B cell (primary cell): ENCODE results near the gene BCL2L13. TPM values are rescaled to one million over a fixed set of nuclear protein-coding genes. Genes with fewer than 3 reads are reported as not detected.

Experiments used
- ATAC-seq: fragments of 200-7000 bp; cut with Tn5 transposase; one replicate; pipeline ENCODE4 v1.10.0; 2021; ENCODE audit warnings: low read depth, mild to moderate bottlenecking, moderate number of reproducible peaks, moderate library complexity
- CTCF ChIA-PET: fragments of 350-600 bp; sonication (Branson Sonifier 250); formaldehyde crosslinking; loops from one replicate; lab custom pipeline; 2021; ENCODE audit warnings: antibody characterized with exemption, inconsistent platforms; lab: Charles Lee
- POLR2A ChIA-PET: fragments of 350-600 bp; sonication (Branson Sonifier 250); formaldehyde crosslinking; loops from one replicate; lab custom pipeline; 2021; ENCODE audit warnings: antibody characterized with exemption; lab: Charles Lee
- DNase-seq: peaks from one replicate; pipeline ENCODE4 v3.0.0; 2013
- H2AFZ ChIP-seq: 2 replicates; pipeline ENCODE4 v1.6.1; 2012; ENCODE audit warnings: mild to moderate bottlenecking, low read depth, low read length; ENCODE audit not compliant: insufficient read depth, poor library complexity, severe bottlenecking
- H3K27ac ChIP-seq, 2 donors: 1 replicate in 1 of 2; 2 replicates in 1 of 2; pipeline ENCODE4 v1.5.1; 2012 to 2013; ENCODE audit warnings: low read length in 2 of 2, mild to moderate bottlenecking in 2 of 2, moderate library complexity in 1 of 2
- H3K27me3 ChIP-seq, 4 experiments: fragments of 200-600 bp in 1 of 4; sonication (generic) in 1 of 4; replicated peaks in 1 of 4; 1 replicate in 2 of 4; 2 replicates in 2 of 4; pipeline versions ENCODE4 v1.6.1 to v1.7.0; 2013 to 2016; ENCODE audit warnings: low read length in 3 of 4, mild to moderate bottlenecking in 2 of 4, mixed read lengths in 1 of 4, moderate library complexity in 1 of 4; ENCODE audit not compliant: insufficient read depth in 4 of 4, control insufficient read depth in 3 of 4; ENCODE audit errors: control extremely low read depth in 1 of 4
- H3K36me3 ChIP-seq, 2 experiments: replicated peaks in 1 of 2; 1 replicate in 1 of 2; 2 replicates in 1 of 2; pipeline versions ENCODE4 v1.6.1 to v1.7.1; 2013; ENCODE audit warnings: low read length in 1 of 2; ENCODE audit not compliant: insufficient read depth in 2 of 2, control insufficient read depth in 1 of 2; ENCODE audit errors: control extremely low read depth in 1 of 2, extremely low read depth in 1 of 2
- H3K4me1 ChIP-seq, 2 donors: fragments of 200-600 bp in 1 of 2; sonication (generic) in 1 of 2; 1 replicate in 1 of 2; 2 replicates in 1 of 2; pipeline versions ENCODE4 v1.5.1 to v1.6.1; 2013 to 2017; ENCODE audit warnings: low read length in 2 of 2; ENCODE audit not compliant: control insufficient read depth in 2 of 2, insufficient read depth in 2 of 2
- H3K4me2 ChIP-seq: replicated peaks from 2 replicates; pipeline ENCODE3; 2012; ENCODE audit warnings: mild to moderate bottlenecking, low read depth, low read length; ENCODE audit not compliant: poor library complexity, severe bottlenecking
- H3K4me3 ChIP-seq, 5 experiments: fragments of 200-600 bp in 1 of 5; sonication (generic) in 1 of 5; 1 replicate in 3 of 5; 2 replicates in 2 of 5; pipeline versions ENCODE4 v1.5.1 to v1.7.0; 2011 to 2016; ENCODE audit warnings: low read length in 4 of 5, mild to moderate bottlenecking in 4 of 5, low read depth in 2 of 5, control low read depth in 1 of 5, moderate library complexity in 1 of 5; ENCODE audit not compliant: insufficient read depth in 1 of 5; ENCODE audit errors: control extremely low read depth in 1 of 5, extremely low read depth in 1 of 5
- H3K79me2 ChIP-seq: fragments of 200-600 bp; sonication (generic); one replicate; pipeline ENCODE4 v1.6.0; 2016; ENCODE audit warnings: low read length; ENCODE audit not compliant: control insufficient read depth, insufficient read depth
- H3K9ac ChIP-seq: fragments of 200-600 bp; sonication (generic); 2 replicates; pipeline ENCODE4 v1.6.1; 2017; ENCODE audit warnings: mild to moderate bottlenecking, low read length, moderate library complexity
- H3K9me3 ChIP-seq, 3 donors: one replicate each; pipeline versions ENCODE4 v1.6.1 to v1.7.1; 2013; ENCODE audit warnings: low read length in 2 of 3; ENCODE audit not compliant: control insufficient read depth in 2 of 3, insufficient read depth in 1 of 3; ENCODE audit errors: control extremely low read depth in 1 of 3
- H4K20me1 ChIP-seq: 2 replicates; pipeline ENCODE4 v1.6.0; 2012; ENCODE audit warnings: mild to moderate bottlenecking, low read length; ENCODE audit not compliant: insufficient read depth, control insufficient read depth, poor library complexity, severe bottlenecking
- H3K27ac Mint-ChIP-seq: one replicate; pipeline ENCODE4 v1.8.0; 2021; ENCODE audit warnings: mixed read lengths
- H3K27me3 Mint-ChIP-seq: one replicate; pipeline ENCODE4 v1.8.0; 2021; ENCODE audit warnings: mixed read lengths
- H3K4me1 Mint-ChIP-seq: one replicate; pipeline ENCODE4 v1.8.0; 2021; ENCODE audit warnings: mixed read lengths
- H3K4me3 Mint-ChIP-seq: one replicate; pipeline ENCODE4 v1.8.0; 2021; ENCODE audit warnings: mixed read lengths
- H3K9me3 Mint-ChIP-seq: one replicate; pipeline ENCODE4 v1.8.0; 2022; ENCODE audit warnings: mixed read lengths; ENCODE audit not compliant: insufficient read depth
- EZH2 ChIP-seq: IDR thresholded peaks from 2 replicates; pipeline ENCODE4 v1.6.1; 2012; ENCODE audit warnings: borderline replicate concordance, low read depth, mild to moderate bottlenecking, moderate library complexity, low read length; ENCODE audit not compliant: insufficient read depth, poor library complexity, severe bottlenecking
- WGBS: methylation state at CpG from one replicate; pipeline ENCODE4 v1.1.5; 2013; ENCODE audit warnings: missing lambda C conversion rate; ENCODE audit not compliant: insufficient coverage; 5-methylcytosine and 5-hydroxymethylcytosine counted together
- intact Hi-C: fragments of 100-400 bp; cut with micrococcal nuclease; formaldehyde crosslinking; loops from one replicate; pipeline ENCODE4 v1.10.0; 2022
- polyA plus RNA-seq: library from polyadenylated mRNA; depleted of rRNA; stranded (reverse); fragments of >200 nt; gene quantifications from 2 replicates; pipeline ENCODE4 v1.2.3, GENCODE V29; 2012
- total RNA-seq, 2 donors: library from RNA; stranded (reverse); fragments of 120-200 nt in 1 of 2; gene quantifications; 1 replicate in 1 of 2; 2 replicates in 1 of 2; pipeline versions ENCODE4 v1.2.3 to v1.2.4, GENCODE V29; 2013 to 2022
- TF ChIP-seq, protein P1 (sequence below): fragments of 200-600 bp; IDR thresholded peaks from one replicate; pipeline ENCODE4 v1.8.0; 2022; ENCODE audit warnings: antibody characterized with exemption, mild to moderate bottlenecking

The BCL2L13 gene
- total and polyA plus RNA-seq, 2 donors (not counting 1 experiment from before 2014, with no cell fraction given), result 19.2 to 29.9 TPM

DNA sequence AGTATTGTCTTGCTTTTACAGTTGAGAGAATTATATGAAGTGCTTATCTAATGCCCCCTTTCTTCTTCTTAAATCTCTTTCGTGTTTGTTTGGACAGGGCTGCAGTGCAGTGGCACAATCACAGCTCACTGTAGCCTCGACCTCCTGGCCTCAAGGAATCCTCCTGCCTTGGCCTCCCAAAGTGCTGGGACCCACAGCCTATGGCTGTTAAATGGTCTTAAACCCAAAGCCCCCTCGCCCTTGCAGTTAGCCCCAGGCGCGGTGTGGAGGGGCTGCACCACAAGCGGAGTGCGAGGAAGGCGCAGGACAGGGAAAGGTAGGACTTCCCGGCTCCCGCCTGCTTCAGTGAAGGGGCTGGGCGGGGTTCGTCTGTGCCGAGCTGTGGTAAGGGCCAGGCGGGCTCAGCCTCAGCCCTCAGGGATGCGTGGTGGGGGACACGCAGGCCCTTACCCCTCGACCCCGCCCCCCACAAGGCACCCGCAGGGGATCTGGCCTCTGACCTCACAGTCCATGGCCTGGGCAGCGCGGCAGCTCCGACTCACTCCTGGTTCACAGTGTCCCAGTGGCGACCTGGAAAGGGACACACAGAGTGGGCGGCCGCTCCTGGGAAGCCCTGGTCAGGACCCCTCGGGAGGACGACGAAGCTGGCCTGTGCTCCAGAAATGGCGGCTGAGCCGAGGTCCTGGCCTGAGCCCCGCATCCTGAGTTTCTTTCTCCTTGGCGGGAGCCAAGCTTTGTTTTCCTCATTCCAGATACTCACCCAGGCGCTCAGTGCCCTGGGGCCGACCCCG, 111.2 kb downstream of the BCL2L13 start:
- Histone ChIP-seq H3K4me2 (no peak overlapping the region), H3K4me1 (no peaks in the 10 kb centered on the region), H3K9me3 (no peaks in the 10 kb centered on the region), H2AFZ (no peak overlapping the region), H3K36me3 (peaks cover 0 to 2% of the 10 kb centered on the region in 2 experiments), H4K20me1 (peaks cover 13% of the 10 kb centered on the region), H3K79me2 (peaks cover 48% of the 10 kb centered on the region), H3K27me3 (no peaks in the 10 kb centered on the region), H3K4me3 (no peak overlapping the region), H3K27ac (no peak overlapping the region), H3K9ac (no peak overlapping the region)
- Mint-ChIP-seq H3K4me3 (no peak overlapping the region), H3K4me1 (no peaks in the 10 kb centered on the region), H3K27me3 (no peaks in the 10 kb centered on the region), H3K27ac (no peak overlapping the region), H3K9me3 (no peaks in the 10 kb centered on the region)
- ChIA-PET CTCF (no interaction called here), POLR2A (no interaction called here)
- DNase-seq, result no peak
- TF ChIP-seq, protein P1, sequence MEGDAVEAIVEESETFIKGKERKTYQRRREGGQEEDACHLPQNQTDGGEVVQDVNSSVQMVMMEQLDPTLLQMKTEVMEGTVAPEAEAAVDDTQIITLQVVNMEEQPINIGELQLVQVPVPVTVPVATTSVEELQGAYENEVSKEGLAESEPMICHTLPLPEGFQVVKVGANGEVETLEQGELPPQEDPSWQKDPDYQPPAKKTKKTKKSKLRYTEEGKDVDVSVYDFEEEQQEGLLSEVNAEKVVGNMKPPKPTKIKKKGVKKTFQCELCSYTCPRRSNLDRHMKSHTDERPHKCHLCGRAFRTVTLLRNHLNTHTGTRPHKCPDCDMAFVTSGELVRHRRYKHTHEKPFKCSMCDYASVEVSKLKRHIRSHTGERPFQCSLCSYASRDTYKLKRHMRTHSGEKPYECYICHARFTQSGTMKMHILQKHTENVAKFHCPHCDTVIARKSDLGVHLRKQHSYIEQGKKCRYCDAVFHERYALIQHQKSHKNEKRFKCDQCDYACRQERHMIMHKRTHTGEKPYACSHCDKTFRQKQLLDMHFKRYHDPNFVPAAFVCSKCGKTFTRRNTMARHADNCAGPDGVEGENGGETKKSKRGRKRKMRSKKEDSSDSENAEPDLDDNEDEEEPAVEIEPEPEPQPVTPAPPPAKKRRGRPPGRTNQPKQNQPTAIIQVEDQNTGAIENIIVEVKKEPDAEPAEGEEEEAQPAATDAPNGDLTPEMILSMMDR, result no peak
- TF ChIP-seq EZH2, result no peak
- 95% methylated on average over 35 of the region's 35 CpGs for WGBS
- ATAC-seq, result no peak
- intact Hi-C loops, result no loop called here

GRCh38 chr22:17751596-17751995, 113.0 kb downstream of the BCL2L13 start:
- intact Hi-C loops, result no loop called here
- peaks cover 0 to 2% of the 10 kb centered on the region in 2 experiments for H3K36me3 ChIP-seq
- H3K9me3 ChIP-seq, result no peaks in the 10 kb centered on the region
- no peaks in the 10 kb centered on the region for H3K4me1 ChIP-seq
- H4K20me1 ChIP-seq, result peaks cover 20% of the 10 kb centered on the region
- no peak overlapping the region for H3K9ac ChIP-seq
- Mint-ChIP-seq H3K27ac (no peak overlapping the region), H3K27me3 (no peaks in the 10 kb centered on the region), H3K4me1 (no peaks in the 10 kb centered on the region), H3K9me3 (no peaks in the 10 kb centered on the region), H3K4me3 (no peak overlapping the region)
- 93% methylated on average over 6 of the region's 6 CpGs for WGBS
- no peak overlapping the region for H3K27ac ChIP-seq
- DNase-seq, result no peak
- H3K4me2 ChIP-seq, result no peak overlapping the region
- no peak for ATAC-seq
- H3K27me3 ChIP-seq, result no peaks in the 10 kb centered on the region
- ChIA-PET POLR2A (no interaction called here), CTCF (interaction anchor here (1.2 to 2.1 kb wide), 5 partner anchors 8 to 193 kb away, joined by 3 to 10 read pairs (median 5); no protein-coding TSS in a partner anchor)
- peaks cover 62% of the 10 kb centered on the region for H3K79me2 ChIP-seq
- no peak overlapping the region for H3K4me3 ChIP-seq
- no peak for TF ChIP-seq EZH2
- TF ChIP-seq, protein P1, result no peak
- H2AFZ ChIP-seq, result no peak overlapping the region
